NCI-H128 (cell line): Measurements from ENCODE around the gene DEF6.
"Not testable (repeated sequence)": the region's sequence is repeated elsewhere in the genome, so short reads cannot be mapped to it uniquely, and the experiment has no call there.

Experiments
- DNase-seq: peaks from one replicate; lab custom pipeline; 2025; ENCODE audit not compliant: unreplicated experiment; lab: John Stamatoyannopoulos, UW

The DEF6 gene

GRCh38 chr6:35280903-35281302, 16.7 kb upstream of the DEF6 start:
- no peak for DNase-seq

GRCh38 chr6:35282472-35282871, 15.1 kb upstream of the DEF6 start:
- no peak for DNase-seq

GRCh38 chr6:35283361-35283760, 14.3 kb upstream of the DEF6 start:
- no peak for DNase-seq

GRCh38 chr6:35287671-35288396, 9.8 kb upstream of the DEF6 start:
- DNase-seq: no peak

GRCh38 chr6:35288834-35289233, 8.8 kb upstream of the DEF6 start:
- DNase-seq: no peak

GRCh38 chr6:35291491-35291890, 6.1 kb upstream of the DEF6 start:
- DNase-seq: no peak

- no peak for DNase-seq
Measured at GRCh38 chr6:35292494-35292893, 5.1 kb upstream of the DEF6 start.

- DNase-seq: no peak
Measured at GRCh38 chr6:35293681-35294080, 3.9 kb upstream of the DEF6 start.

- no peak for DNase-seq
Measured at GRCh38 chr6:35294308-35294945, 3.2 kb upstream of the DEF6 start.

GRCh38 chr6:35295036-35295435, 2.6 kb upstream of the DEF6 start:
- no peak for DNase-seq

- DNase-seq: no peak
Measured at GRCh38 chr6:35295521-35296315, 1.9 kb upstream of the DEF6 start.

GRCh38 chr6:35296931-35297600, 552 bp upstream of the DEF6 start:
- no peak for DNase-seq

GRCh38 chr6:35298625-35299140, 1.1 kb downstream of the DEF6 start:
- DNase-seq: no peak

- no peak for DNase-seq
Measured at GRCh38 chr6:35299674-35300073, 2.1 kb downstream of the DEF6 start.

GRCh38 chr6:35300848-35301247, 3.2 kb downstream of the DEF6 start:
- DNase-seq: no peak

- DNase-seq: no peak
Measured at GRCh38 chr6:35302604-35303241, 5.1 kb downstream of the DEF6 start.

- no peak for DNase-seq
Measured at GRCh38 chr6:35304299-35304698, 6.7 kb downstream of the DEF6 start.

- no peak for DNase-seq
Measured at GRCh38 chr6:35305117-35305516, 7.5 kb downstream of the DEF6 start.

- DNase-seq: not testable (repeated sequence)
Measured at GRCh38 chr6:35307138-35307537, 9.5 kb downstream of the DEF6 start.

- DNase-seq: not testable (repeated sequence)
Measured at GRCh38 chr6:35308543-35308942, 10.9 kb downstream of the DEF6 start.
